HG03442 (cell line): ENCODE measurements around the gene ZKSCAN5.
"Not testable (repeated sequence)": the region's sequence is repeated elsewhere in the genome, so short reads cannot be mapped to it uniquely, and the experiment has no call there.

Experiments used
- ATAC-seq: cut with Tn5 transposase; IDR thresholded peaks from one replicate; pipeline ENCODE4 v1.9.1; 2021; ENCODE audit warnings: mild to moderate bottlenecking, moderate library complexity; ENCODE audit not compliant: unreplicated experiment

The ZKSCAN5 gene

GRCh38 chr7:99497766-99498545 lies 6.5 kb upstream of the ZKSCAN5 start:
- ATAC-seq = no peak

- no peak for ATAC-seq
Observed at GRCh38 chr7:99498546-99498944, 5.9 kb upstream of the ZKSCAN5 start.

- ATAC-seq = no peak
Observed at GRCh38 chr7:99499371-99499720, 5.1 kb upstream of the ZKSCAN5 start.

- ATAC-seq = peak; percentile 44
Observed at GRCh38 chr7:99499721-99500636, 4.5 kb upstream of the ZKSCAN5 start, which contains the start of gene ZNF394. ZNF394 (minus strand) TSS chr7:99500281; CDS start chr7:99500093, 188 bp downstream.

GRCh38 chr7:99500637-99501009 lies 3.8 kb upstream of the ZKSCAN5 start:
- no peak for ATAC-seq

GRCh38 chr7:99501236-99501635 lies 3.2 kb upstream of the ZKSCAN5 start:
- not testable (repeated sequence) for ATAC-seq

- ATAC-seq = no peak
Observed at GRCh38 chr7:99504281-99504602, 220 bp upstream of the ZKSCAN5 start.

GRCh38 chr7:99505324-99505662 lies 831 bp downstream of the ZKSCAN5 start:
- ATAC-seq = no peak

- no peak for ATAC-seq
Observed at GRCh38 chr7:99514050-99514449, 9.6 kb downstream of the ZKSCAN5 start.

- ATAC-seq = no peak
Observed at GRCh38 chr7:99521399-99521798, 16.9 kb downstream of the ZKSCAN5 start.

- ATAC-seq = no peak
Observed at GRCh38 chr7:99525713-99526440, 21.4 kb downstream of the ZKSCAN5 start.

GRCh38 chr7:99531354-99531765 lies 26.9 kb downstream of the ZKSCAN5 start:
- ATAC-seq = no peak

GRCh38 chr7:99535667-99536066 lies 31.2 kb downstream of the ZKSCAN5 start:
- no peak for ATAC-seq

- ATAC-seq = no peak
Observed at GRCh38 chr7:99539213-99539811, 34.9 kb downstream of the ZKSCAN5 start.

GRCh38 chr7:99540542-99540941 lies 36.1 kb downstream of the ZKSCAN5 start:
- no peak for ATAC-seq

GRCh38 chr7:99541212-99541611 lies 36.8 kb downstream of the ZKSCAN5 start:
- no peak for ATAC-seq

GRCh38 chr7:99543081-99543671 lies 38.7 kb downstream of the ZKSCAN5 start:
- no peak for ATAC-seq

- ATAC-seq = no peak
Observed at GRCh38 chr7:99543916-99544315, 39.5 kb downstream of the ZKSCAN5 start.

GRCh38 chr7:99545308-99545707 lies 40.8 kb downstream of the ZKSCAN5 start:
- ATAC-seq = not testable (repeated sequence)

- not testable (repeated sequence) for ATAC-seq
Observed at GRCh38 chr7:99549545-99549944, 45.1 kb downstream of the ZKSCAN5 start.

GRCh38 chr7:99551334-99551733 lies 46.9 kb downstream of the ZKSCAN5 start:
- no peak for ATAC-seq
